GM12891 (cell line): ENCODE data around the gene MGLL.

Experiments used
- DNase-seq: peaks from one replicate; pipeline ENCODE4 v3.0.0; 2011; ENCODE audit warnings: low spot score; ENCODE audit not compliant: insufficient read length
- FAIRE-seq: peaks from 2 replicates; lab custom pipeline; 2011; peaks lifted over from hg19 to GRCh38; lab: Jason Lieb, UNC
- PAX5 ChIP-seq: IDR thresholded peaks from 2 replicates; pipeline ENCODE4 v1.6.1; 2011; ENCODE audit warnings: low read length, moderate library complexity, mild to moderate bottlenecking; ENCODE audit not compliant: insufficient read depth, severe bottlenecking
- POLR2A ChIP-seq: IDR thresholded peaks from 2 replicates; pipeline ENCODE4 v1.6.1; 2011; ENCODE audit warnings: low read depth, low read length, control low read depth
- POLR2AphosphoS5 ChIP-seq: IDR thresholded peaks from 2 replicates; pipeline ENCODE4 v1.6.1; 2011; ENCODE audit warnings: low read depth, low read length, control low read depth
- POU2F2 ChIP-seq: IDR thresholded peaks from 2 replicates; pipeline ENCODE4 v1.6.1; 2011; ENCODE audit warnings: low read depth, mild to moderate bottlenecking, control low read depth, low read length, moderate library complexity
- SPI1 ChIP-seq: IDR thresholded peaks from 2 replicates; pipeline ENCODE4 v1.6.1; 2011; ENCODE audit warnings: low read depth, low read length, control low read depth
- TAF1 ChIP-seq: IDR thresholded peaks from 2 replicates; pipeline ENCODE4 v1.6.1; 2011; ENCODE audit warnings: low read depth, low read length, control low read depth

MGLL gene

DNA sequence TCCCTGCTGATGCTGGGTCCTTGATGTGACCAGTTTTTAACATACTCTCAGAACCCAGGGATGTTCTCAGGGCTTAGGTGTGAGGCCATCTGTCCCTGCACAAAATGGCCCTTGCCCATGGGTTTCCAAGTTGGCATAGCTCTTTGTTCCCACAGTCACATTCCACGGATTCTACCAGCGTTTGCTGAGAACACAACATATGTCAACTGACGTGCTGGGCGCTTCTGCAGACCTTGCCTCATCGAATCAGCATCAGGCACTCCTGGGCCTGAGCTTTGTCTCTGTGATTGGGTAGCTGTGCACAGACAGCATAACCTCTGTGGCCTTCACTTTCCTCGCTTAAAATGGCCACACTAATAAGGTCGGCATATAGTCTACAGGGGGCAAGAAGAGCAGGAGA, 69.0 kb downstream of the MGLL start:
- FAIRE-seq (no peak), DNase-seq (no peak)
- TF ChIP-seq POU2F2 = no peak
- TF ChIP-seq TAF1 = no peak
- TF ChIP-seq POLR2AphosphoS5 = no peak
- no peak for TF ChIP-seq PAX5
- no peak for TF ChIP-seq SPI1
- TF ChIP-seq POLR2A = no peak

DNA sequence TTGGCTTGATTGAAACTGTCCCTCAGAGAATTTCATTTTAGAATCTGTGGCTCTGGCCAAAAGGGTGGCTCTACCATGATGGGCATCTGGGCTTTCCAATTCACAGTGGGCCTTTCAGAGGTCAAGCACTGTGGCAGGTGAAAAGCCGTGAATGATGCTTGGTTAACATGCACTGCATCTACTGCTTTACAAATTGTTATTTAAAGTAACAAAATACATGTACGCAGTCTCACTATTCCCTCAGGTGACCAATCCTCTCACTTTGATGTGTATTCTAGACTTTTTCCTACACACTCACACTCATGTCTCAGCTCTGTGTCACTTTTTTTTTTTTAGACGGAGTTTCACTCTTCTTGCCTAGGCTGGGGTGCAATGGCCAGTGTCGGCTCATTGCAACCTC, 70.5 kb downstream of the MGLL start:
- no peak for TF ChIP-seq POLR2AphosphoS5
- no peak for TF ChIP-seq POU2F2
- FAIRE-seq = no peak
- no peak for DNase-seq

DNA sequence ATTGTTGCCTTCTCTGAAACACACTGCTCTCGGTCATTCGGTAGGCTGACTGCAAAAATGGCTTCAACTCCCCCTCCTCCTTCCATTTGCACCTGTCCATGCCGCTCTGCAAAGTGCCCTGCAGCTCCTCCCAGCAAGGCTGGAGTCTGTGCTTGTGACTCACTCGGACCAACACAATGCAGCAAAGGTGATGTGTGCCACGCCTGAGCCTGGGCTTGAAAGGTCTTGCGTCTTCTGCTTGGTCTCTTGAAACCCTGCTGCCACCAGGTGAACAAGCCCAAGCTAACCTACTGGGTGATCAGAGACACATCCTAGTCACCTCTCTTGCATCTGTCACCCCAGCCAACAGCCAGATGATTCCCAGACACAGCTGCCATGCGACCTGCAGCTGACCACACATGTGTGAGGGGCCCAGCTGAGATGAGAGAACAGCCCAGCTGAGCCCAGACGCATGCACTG, 71.1 kb downstream of the MGLL start:
- TF ChIP-seq POLR2AphosphoS5 (no peak; the same call in 1 of the 2 replicates), POU2F2 (no peak), PAX5 (no peak), POLR2A (no peak), SPI1 (no peak), TAF1 (no peak)
- DNase-seq (no peak), FAIRE-seq (peak; percentile 64)

GRCh38 chr3:127750226-127751031, 71.9 kb downstream of the MGLL start:
- DNase-seq (no peak), FAIRE-seq (peak; percentile 78)

DNA sequence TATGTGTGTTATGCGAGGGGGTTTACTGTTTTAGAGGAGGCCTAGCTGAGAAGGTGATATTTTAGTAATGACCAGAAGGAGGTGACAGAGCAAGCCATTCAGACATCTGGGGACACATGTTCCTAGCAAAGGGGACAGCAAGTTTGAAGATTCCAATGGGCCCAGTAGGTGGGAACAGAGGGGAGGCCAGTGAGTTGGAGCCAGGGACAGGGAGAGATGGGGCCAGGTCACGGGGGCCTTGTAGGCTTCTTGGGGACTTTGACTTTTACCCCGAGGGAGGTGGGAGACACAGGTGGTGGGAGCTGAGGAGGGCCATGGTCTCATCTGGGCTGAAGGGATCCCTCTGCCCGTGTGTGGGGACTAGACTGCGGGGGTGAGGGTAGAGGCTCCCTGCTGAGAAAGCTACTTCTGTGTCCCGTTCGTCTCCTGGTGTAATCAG, 72.5 kb downstream of the MGLL start:
- TF ChIP-seq TAF1 (no peak), POLR2AphosphoS5 (no peak), POLR2A (no peak), POU2F2 (no peak), PAX5 (no peak), SPI1 (no peak)
- DNase-seq (no peak), FAIRE-seq (no peak)

More at GRCh38 chr3:127750226-127751031, 71.9 kb downstream of the MGLL start:
- TF ChIP-seq PAX5 (peak; percentile 95), POU2F2 (peak; percentile 58; the same call in 1 of the 2 replicates), SPI1 (peak; percentile 78), POLR2A (no peak), POLR2AphosphoS5 (no peak), TAF1 (no peak)

DNA sequence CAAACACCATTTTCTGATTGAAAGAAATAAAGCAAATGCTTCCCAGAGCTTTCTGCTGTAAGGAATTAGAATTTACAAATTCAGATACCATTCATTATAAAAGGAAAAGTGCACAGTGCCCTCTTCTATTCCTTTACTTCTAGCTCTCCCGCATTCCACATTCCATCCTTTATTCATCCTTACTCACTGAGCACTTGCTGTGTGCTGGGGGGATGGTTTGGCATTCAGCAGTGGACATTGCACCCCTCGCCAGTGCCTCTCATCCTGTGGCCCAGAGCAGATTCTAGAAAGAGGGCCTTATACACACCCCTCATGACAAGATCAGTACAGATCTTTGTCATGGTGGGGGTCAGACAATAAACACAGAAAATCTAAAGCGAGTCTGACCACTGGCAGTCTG, 73.0 kb downstream of the MGLL start:
- TF ChIP-seq POU2F2 = no peak
- TF ChIP-seq POLR2A = no peak
- no peak for TF ChIP-seq PAX5
- no peak for TF ChIP-seq TAF1
- no peak for TF ChIP-seq SPI1
- TF ChIP-seq POLR2AphosphoS5 = no peak
- DNase-seq (no peak), FAIRE-seq (no peak)

DNA sequence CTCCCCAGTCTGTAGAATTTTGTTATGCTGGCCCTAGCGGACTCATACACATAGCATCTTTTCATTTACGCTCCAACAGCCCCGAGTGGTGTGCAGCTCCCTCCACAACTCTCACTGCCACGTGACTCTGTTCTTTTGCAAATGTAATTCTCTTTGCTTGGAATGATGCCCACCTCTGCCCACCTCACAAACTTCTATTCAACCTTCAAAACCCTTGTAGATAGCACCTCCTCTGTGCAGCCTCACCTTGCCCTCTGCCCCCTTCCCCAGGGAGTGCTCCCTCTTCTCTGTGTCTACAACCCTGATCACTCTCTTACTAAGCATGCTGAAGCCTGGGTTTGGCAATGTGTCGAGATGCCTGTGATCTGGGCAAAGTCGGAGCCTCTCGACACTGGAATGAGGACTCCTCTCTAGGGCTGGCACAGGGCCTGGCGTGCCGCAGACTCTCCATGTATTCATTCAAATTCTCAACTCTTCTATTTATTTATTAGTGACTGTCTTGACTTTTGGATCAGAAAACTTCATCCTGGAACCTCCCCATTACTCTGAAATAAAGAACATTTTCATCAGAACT, 73.5 kb downstream of the MGLL start:
- FAIRE-seq (no peak), DNase-seq (no peak)
- no peak for TF ChIP-seq TAF1
- no peak for TF ChIP-seq POLR2AphosphoS5
- no peak for TF ChIP-seq POLR2A
- no peak for TF ChIP-seq SPI1
- no peak for TF ChIP-seq POU2F2
- no peak for TF ChIP-seq PAX5

GRCh38 chr3:127747751-127748521, 74.4 kb downstream of the MGLL start:
- DNase-seq (no peak), FAIRE-seq (no peak)
- TF ChIP-seq POLR2AphosphoS5 (no peak), POLR2A (no peak), TAF1 (no peak), PAX5 (no peak), POU2F2 (no peak), SPI1 (no peak)

GRCh38 chr3:127747066-127747465, 75.2 kb downstream of the MGLL start:
- TF ChIP-seq TAF1 (no peak), PAX5 (no peak)
- no peak for DNase-seq
- FAIRE-seq = no peak
